Measurements from ENCODE around the gene MRPS26.

The MRPS26 gene

DNA sequence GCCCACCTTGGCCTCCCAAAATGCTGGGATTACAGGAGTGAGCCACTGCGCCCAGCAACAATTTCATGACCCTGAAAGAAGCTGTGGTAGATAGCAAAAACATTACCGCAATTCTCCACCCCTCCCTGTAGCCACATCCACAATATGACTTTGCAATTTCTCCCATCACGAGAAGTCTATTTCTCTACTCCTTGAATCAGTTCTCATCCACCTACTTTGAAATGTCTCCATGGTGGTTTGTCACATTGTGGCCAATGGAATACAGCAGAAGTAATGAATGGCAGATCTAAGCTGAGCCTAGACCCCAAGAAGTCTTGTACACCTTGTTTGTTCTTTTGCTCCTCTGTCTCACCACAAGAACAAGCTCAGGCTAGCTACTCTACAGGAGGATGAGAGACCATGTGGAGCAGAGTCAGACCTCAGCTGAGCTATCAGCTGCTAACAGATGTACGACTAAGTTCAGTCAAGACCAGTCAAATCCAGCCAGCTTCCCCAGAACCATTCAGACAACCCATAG is 31.8 kb downstream of the MRPS26 start:
- DNase-seq = no peak

DNA sequence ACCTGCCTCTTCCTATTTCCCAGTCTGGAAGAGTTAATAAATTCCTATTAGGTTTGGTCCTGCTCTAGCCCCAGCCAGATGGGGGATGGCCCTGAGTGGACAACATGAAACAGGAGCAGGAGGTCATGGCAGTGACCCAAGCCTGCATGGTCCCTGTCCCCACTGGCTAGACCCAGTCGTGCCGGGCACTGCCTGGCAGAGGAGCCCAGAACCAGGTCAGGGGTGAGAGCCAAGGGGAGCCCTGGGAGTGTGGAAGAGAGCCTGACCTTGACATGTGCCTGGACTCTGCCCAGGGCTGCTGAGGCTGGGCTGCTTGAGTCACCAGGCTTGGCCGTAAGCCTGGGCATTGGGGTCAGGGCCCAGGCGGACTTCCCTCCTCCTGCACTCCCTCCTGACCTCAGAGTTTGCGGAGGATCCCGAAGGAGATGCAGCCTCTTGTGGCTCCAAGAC is 35.1 kb downstream of the MRPS26 start:
- DNase-seq = no peak

DNA sequence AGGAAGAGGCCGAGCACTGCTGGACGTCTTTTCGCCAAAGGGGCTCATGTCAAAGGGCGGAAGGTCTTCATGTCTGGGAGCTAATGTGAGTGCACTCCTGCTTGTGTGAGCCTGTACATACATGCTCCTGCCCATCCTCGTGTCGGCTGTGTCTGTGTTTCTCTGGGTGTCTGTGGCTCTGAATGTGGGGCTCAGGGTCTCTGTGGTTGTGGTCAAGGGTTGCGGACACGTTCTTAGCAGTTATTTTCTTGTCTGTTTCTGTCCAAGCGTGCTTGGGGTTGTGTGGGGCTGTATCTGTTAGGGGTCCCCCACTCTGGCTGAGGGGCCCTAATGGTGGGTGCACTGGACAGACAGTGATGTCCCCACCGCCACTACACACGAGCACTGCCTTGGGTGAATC is 35.8 kb downstream of the MRPS26 start:
- no peak for DNase-seq

DNA sequence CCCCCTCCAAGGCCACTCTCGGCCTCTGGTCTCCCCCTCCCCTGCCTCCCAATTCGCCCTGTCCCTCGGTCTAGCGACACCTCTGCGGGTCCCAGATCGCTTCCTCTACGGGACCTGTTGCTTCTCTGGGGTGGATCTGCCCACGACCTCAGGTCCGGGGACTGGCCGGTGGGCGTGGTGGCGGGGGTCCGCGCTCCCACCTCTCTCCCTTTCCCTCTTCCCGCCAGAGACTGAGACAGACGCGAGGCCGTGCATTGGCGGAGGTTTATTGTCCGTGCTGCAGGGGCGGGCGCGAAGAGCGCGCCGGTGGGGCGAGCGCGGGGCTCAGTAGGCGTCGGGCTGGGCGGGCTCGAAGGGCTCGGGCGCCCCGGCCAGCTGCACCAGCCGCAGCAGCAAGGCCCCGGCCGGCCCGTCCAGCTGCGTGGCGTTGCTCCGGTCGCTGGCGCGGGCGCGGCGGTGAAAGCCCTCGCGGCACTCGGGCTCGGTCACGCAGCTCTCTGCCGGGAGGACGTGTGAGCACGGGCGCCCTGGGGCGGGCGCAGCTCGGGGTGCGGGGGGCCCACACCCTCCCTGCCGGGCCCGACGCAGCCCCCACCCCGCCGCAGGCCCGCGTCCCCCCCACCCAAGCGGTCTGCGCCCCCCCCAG is 36.6 kb downstream of the MRPS26 start:
- DNase-seq = no peak

DNA sequence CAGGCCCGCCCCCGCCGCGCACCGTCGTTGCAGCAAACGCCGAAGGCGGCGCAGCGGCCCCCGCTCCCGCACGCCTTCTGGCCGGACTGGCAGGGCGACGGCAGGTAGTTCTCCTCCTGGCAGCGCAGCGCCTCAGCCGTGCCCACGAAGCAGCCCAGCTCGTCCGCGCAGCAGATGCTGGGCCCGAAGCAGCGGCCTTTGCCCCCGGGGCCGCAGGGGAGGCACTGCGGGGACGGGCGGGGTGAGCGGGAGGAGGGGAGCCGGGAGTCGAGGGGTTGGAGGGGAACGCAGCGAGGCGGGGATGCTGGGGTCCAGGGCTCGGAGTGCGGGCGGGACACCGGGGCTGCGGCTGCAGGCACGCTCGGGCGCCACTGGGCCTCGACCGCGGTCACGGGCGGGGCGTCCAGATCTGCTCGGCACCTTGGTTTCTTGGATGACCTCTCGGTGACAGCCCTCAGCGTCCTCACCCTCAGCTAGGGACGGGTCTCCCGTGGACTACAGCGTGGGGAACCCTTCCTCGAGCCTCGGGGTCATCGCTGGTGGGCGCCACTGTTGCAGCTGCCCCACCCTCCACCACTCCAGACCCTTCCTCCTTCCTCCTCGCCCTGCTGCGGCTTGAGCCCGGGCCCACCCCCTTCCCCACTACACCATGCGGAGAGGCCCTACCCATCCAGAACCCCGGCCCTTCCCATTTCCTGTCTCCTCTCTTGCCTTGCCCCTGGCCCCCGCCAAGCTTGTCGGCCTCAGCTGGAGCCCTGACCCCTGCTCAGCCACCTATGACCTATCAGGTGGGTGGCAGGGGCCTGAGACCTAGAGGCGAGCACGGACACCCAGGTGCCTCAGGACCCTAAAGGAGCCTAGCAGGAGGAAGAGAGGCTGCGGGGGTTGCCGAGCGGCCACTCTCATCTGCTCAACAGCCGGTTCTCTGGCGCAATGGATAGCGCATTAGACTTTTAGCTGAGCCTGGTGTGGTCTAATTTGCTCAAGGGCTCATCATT is 37.4 kb downstream of the MRPS26 start:
- DNase-seq = no peak

DNA sequence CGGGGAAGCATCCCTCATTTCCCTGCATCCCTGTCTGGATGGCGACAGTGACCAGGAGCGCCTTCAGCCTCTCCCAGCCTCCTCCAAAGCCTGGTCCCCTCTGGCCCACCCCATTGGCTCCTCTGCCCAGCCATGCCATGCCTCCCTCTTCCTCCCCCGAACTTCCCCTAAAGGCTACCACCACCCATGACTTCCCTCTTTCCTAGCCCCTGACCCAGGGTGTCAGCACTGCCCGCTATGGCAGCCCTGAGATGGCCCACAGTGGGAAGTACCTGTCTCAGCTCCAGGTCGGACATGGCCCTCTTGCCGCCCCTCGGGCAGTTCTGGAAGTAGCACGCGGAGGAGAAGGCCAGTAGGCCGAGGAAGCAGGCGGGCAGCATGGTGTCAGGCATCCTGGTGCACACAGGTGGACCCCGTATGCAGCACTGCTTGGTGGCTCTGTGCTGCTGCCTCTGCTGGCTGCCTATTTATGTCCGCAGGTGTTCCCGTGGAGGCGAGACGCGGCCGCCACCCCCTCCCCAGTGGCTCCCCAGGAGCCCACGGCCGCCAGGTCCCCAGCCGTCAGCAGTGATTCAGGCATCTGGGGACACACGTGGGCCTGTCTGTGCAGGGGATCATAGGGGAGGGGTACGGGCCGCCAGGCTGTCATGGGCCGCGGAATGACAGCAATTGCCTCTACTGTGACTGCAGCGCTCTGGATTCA is 38.6 kb downstream of the MRPS26 start, which contains the start of gene AVP:
TSS of gene AVP (minus strand) at position 442 of the 703 bp plus-strand sequence. CDS start at position 392, 50 bp downstream.
- DNase-seq = no peak

DNA sequence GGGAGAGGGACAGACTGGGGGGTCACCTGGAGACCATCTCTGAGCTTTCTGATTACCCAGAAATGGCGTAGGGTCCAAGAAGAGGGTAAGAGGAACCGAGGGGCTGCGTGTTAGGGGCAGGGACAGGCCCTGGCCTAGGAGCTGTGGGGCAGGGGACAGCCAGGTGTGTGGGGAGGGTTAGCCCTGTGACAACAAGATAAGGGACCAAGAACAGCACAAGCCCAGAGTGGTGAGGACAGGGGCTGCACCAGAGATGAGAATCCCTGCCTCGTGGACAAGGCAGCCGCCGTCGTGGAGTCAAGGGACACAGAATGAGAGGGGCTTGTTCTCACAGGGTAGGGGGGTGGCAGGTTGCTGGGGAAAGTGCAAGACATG is 39.1 kb downstream of the MRPS26 start:
- no peak for DNase-seq

DNA sequence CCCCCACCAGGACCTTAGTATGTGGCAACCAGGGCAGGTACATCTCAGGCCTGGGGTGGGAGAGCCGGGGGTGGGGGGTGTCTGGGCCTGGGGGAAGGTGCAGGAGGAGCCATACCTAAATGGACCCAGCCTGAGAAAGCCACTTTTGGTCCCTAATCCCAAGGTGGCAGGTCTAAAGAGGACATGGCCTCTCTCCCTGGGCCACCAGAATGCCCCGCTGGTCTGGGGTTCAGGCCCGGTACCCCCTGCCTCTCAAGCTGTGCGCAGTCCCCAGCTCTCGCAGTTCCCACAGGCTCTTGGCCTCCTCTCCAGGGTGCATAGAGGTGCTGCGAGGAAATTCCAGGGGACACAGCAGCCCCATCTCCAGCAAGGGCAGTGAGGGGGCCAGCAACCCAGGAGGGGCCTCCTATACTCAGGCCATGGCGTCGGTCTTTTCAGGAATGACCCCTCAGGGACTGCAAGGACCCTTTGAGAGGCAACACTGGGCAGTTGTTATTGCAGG is 39.8 kb downstream of the MRPS26 start:
- no peak for DNase-seq

DNA sequence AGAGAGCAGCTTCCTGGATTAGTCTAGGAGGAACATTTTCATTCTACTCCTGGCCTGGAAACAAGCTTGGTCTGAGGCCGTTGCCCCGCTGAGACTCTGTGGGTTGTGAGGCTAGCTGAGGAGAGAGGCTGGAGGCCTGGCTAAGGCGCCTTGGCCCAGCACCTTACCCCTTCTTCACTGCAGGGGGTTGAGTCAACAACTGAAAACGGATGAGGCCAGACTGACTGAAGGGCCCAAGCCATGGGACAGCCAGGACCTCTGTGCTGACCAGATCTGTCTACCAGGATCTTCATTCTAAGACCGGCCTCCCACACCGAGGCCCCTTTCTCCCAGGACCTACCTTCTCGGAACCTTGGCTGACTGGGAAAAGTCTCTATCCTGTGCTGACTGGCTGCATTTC is 42.2 kb downstream of the MRPS26 start:
- no peak for DNase-seq

DNA sequence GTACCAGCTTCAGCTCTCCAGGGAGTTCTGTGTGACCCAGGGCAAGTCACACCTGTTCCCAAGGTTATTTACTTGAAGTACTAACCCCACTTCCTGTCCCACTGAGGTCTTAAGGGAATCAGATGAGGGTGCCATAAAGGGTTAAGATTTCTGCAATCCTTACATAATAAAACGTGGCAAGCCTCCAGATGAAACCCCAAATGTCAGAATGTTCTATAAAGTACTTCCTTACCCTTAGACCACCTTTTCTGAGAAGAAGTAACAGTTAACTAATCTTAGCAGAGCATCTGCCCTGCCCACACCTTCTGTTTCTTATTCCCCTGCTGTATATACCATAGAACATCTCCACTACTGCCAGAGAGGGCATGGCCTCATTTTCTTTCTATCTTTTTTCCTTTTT is 44.7 kb downstream of the MRPS26 start:
- DNase-seq = no peak

DNA sequence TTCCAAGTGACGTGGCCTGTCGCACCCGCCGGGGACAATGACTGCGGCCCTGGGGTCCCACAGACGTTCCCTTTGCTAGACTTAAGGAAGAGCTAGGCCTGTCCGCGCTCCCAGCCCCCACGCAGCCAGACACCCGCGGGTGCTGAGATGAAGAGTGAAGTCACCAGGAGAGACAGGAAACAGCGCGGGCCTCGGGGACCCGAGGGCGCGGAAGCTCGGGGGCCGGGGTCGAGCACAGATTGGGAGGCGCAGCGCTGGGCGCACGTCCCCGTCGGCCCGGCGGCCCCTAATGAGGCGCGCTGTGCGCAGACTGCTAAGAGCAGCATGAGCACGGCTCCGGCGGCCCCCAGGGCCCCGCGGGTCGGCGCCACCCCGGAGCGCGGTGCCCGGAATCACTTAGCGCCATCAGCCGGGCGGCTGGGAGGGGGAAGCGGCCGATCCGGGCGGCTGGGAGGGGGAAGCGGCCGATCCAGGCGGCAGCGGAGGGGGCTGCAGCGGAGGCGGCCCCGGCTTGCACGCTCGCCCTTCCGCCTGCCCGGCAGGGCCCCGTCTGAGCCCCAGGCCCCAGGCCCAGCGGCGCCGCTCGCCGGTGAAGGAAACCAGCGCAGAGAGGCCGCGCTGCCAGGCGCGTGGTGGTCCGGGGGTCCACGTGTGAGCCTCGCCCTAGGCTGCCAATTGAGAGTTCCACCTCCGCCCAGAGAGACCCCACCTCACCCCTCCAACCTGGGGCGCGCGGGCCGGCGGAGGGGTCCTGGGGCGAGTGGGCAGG is 46.9 kb downstream of the MRPS26 start:
- no peak for DNase-seq

DNA sequence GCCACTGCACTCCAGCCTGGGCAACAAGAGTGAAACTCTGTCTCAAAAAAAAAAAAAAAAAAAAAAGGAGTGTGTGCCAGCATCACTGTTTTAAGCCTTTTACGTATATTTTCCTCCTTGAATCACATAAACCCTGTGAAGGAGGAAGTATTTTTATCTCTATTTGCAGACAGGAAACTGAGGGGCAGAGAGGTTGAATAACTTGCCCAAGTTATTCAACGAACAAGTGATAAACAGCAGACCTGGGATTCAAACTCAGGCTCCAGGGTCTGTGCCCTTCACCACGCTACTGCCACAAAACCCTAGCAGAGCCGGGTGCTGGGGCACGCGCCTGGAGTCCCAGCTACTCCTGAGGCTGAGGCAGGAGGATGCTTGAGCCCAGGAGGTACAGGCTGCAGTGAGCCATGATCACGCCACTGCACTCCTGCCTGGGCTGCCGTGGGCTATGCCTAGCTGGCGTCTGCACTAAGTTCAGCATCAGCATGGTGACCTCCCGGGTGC is 48.1 kb downstream of the MRPS26 start:
- no peak for DNase-seq

DNA sequence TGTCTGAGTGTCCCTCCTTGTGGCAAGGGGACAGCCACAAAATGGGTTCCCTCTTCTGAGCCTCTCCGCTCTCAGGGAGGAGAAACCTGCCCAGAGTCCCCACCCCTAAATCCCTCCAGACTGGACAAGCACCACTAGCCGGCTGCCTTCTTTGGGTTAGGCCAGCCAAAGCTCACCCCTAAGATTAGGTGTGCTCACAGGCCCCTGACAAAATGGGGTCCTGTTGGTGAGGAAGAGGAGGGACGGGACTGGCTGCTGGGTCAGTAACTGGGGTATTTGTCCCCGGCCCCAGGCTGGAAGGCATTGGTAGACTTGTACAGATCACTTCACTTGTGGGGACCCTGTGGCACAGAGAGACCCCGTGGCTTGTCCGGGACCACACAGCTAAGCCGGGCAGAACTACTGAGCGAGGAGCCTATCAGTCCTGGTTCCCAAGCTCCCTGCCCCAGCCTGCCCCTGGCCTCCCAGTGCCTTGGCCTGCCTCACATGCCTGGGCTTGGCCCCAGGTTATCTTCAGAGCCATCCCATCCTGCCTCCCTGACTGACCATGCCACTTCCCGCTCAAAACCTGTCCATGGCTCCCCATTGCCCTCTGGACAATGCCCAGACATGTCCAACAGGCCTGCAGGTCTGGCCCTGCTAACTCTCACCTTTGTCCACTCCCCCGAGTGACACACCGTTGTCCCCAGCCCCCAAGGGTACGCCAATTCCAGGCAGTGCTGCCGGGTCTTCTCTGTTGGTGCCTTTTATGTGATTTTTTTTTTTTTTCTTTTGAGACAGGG is 49.2 kb downstream of the MRPS26 start:
- DNase-seq = no peak

All from NCI-H1048 (cell line).